Right ventricle myocardium inferior (tissue), 1 donor: ENCODE data around the gene TMEM176B. TPM values are rescaled to one million over a fixed set of nuclear protein-coding genes. Genes with fewer than 3 reads are reported as not detected.

Experiments used
- ATAC-seq: fragments of 200-7000 bp; cut with Tn5 transposase; one replicate; pipeline ENCODE4 v1.9.1; 2020; ENCODE audit warnings: mild to moderate bottlenecking, moderate library complexity
- DNase-seq: peaks from one replicate; pipeline ENCODE4 v3.0.0; 2021; ENCODE audit errors: missing footprints
- intact Hi-C: fragments of 100-400 bp; cut with DNase I; formaldehyde crosslinking; loops from one replicate; pipeline ENCODE4 v1.11.0; 2022
- long read RNA-seq: library from polyadenylated mRNA; unstranded; transcript quantifications from one replicate; pipeline ENCODE4 v2.0.0, GENCODE V29; 2021
- total RNA-seq: library from RNA; stranded (reverse); fragmentation: NEBNext Ultra II Directional; extraction: Animal tissue kit (Norgen Biotek cat#: 25700); gene quantifications from one replicate; pipeline ENCODE4 v1.2.1, GENCODE V29; 2021
- donor health status: DM: no; HTN: yes; CAD: no; lungs with severe emphysema.

TMEM176B gene
- 43.1 TPM for total RNA-seq
- long read RNA-seq, transcript TMEM176B-201 (7 exons, 1,129 nt): major isoform, 19 of 24 reads
- long read RNA-seq, partial matches to known transcripts: 1 of 24 reads
- long read RNA-seq, other reads (novel, unspliced or antisense): 1 of 24 reads

DNA sequence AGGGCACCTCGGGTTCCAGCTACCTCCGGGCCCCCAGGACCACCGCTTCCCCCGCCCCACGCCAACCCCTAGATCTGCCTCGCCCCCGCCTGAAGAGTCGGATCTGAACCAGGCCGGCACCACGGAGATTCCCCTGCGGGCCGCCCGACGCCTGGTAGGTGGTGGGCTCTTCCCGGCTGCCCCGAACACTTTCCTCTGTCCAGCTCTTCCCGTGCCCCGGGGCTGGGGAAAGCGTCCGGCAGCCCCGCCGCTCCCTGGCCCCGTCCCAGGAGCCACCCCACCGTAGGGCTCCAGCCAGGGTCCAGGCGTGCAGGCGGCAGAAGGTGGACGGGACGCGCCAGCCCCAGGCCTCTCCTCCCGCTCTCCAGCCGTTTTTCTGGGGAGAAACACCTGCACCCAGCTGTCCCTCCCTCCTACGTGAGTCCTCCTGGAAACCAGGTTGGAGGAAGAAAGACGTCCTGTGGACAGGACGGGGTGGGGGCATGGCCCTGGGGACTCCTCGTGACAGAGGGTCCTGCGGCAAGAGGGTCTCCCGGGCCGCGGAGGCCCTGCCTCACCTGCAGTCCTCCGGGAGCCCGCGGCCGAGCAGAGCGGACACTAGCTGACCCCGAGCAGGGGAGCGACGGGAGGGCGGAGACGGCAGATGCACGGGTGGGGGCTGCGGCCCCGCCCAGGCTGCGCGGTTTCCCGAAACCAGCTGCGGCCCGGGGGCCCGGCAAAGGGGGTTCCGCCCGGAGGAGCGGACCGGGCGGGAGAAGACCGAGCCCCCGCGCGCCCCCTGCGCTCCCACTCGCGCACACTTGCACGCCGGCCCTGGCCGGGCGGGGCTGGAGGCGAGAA is at the start of gene TMEM176B:
TMEM176B (minus strand) TSS at position 624 of the 840 bp plus-strand sequence. CDS start 3,795 bp downstream, outside the sequence.
- peak; percentile 86 for ATAC-seq
- intact Hi-C loops: no loop called here
- peak; percentile 78 for DNase-seq

DNA sequence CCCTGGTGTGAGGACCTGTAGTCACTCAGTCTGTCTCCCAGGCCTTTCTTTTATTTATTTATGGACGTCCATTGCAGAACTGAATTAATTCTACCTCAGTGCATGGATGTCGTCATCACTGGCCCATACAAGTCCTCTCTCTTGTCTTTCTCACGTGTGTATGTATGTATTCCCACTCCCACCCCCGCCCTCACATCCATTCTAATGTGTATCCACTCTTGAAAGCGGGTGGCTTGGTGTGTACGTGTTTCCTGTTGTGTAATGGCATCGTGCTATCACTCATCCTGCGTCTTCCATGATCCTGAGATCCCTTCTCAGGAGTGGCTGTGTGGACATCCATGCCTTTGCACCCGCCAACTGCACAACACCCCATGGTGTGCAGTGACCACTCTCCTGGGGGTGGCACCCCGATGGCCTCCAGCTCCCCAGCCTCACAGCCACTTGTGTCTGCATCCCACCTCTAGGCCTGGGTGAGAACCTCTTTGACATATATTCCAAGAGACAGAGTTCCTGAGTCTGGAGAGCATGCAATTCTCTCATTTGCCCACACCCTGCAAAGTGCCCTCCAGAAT is 49.1 kb upstream of the TMEM176B start:
- ATAC-seq (no peak), DNase-seq (no peak)
- intact Hi-C loops: no loop called here

DNA sequence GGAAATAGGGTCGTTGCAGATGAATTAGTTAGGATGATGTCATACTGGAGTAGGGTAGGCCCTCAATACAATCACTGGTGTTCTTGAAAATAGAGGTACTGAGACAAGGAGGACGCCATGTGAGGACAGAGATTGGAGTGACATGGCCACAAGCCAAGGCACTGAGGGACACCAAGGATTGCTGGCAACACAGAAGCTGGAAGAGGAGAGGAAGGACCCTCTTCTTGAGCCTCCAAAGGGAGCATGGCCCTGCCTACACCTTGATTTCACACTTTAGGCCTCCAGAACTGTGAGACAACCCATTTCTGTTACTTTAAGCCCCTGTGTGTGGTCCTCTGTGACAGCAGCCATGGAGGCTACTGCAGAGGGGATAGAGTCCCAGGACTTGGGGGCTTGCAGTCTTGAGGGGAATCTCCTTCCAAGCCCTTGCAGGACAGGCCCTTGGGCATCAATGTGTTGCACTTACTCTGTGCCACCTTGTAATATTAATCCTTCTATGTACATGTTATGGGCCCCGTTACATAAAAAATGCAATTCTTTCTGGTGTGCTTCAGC is 48.5 kb upstream of the TMEM176B start:
- no peak for ATAC-seq
- intact Hi-C loops: no loop called here
- no peak for DNase-seq

DNA sequence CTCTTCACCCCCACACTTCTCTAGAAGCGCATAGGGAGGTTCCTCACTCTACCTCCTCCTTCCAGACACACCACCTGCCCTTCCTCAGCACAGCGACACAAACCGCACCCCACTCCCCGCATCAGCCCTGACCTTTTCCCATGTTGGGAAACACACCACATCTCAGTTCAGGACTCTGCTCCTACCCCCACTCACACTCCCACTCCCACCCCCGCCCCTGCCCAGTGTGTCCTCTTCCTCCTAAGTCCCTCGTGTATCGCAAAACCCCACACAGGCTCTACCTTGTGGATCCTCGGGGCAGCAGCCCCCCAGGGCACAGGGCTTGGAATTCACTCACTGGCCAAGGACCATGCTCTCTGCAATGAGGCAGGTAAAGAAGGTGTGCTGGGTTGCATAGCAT is 47.9 kb upstream of the TMEM176B start:
- ATAC-seq (no peak), DNase-seq (no peak)
- intact Hi-C loops: no loop called here

DNA sequence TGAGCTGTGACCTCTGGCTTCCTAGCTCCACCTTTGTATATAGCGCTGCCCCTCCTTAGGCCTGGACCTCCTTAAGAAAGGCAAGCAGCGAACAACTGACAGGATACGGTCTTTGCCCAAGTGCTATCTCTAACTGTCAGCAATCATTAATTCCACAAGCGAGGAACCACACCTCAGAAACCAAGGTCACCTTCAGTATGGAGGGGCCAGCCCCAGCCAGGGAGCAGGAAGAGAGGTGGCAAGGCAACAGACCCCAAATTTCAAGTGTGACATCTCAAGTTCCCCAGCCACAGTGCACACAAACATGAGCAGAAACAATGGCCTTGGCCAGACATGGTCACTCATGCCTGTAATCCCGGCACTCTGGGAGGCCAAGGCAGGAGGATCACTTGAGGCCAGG is 47.4 kb upstream of the TMEM176B start:
- DNase-seq (no peak), ATAC-seq (no peak)
- intact Hi-C loops: no loop called here

DNA sequence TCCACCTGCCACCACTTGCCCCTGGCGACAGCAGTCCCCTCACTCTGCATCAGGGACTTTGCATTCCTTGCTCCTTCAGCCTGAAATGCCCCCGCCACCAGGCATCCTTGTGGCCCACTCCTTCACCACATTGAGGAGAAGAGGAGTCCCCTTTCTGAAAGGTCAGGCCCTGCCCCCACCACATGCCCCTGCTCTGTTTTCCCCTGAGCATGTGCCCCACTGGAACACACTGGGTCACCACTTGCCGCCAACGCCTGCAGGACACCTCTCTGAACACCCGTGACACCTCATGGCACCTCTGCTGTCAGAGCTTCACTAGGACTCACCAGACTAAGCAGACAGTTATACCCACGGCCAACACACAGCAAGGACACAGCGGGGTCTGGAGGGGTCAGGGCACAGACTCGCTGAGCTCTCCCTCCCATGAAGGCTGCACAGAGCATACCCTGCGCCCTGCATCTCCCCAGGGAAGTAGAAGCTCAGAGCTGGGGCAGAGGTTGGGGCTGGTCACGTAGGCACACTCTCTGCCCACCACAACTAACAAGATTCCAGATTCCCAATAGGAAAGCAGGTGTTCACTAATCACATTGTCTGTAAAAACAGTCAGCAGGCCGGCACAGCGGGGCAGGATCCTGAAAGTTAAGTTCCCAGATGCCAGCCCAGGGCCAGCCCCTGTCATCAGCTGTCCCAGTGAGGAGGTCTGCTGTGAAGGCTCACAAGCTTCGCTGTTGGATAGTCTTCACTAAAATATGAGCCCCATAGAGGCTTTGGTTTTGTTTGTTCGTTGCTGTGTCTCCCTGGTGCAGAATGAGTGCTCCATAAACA is 46.3 kb upstream of the TMEM176B start:
- no peak for DNase-seq
- intact Hi-C loops: no loop called here
- no peak for ATAC-seq

DNA sequence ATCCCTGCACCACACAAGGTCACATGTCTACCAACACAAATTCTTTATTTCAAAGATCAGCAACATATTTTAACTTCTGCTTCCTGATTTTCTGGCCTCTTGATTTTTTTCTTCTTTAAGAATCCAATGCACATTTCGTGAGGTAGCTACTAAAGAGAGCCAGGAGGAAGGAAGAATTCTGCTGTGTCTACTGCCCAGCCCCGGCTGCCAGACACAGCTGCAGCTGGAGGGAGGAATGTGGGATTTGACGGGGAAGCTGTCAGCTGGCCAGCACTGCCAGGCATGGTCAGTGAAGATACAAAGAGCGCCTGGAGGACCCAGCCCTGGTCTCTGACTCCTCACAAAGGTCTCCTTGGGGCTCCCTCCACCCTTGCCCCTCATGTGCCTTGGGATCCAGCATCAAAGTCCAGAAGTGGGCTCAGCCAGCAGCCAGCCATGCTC is 45.3 kb upstream of the TMEM176B start:
- ATAC-seq (peak; percentile 91), DNase-seq (peak; percentile 80)
- intact Hi-C loops: no loop called here

DNA sequence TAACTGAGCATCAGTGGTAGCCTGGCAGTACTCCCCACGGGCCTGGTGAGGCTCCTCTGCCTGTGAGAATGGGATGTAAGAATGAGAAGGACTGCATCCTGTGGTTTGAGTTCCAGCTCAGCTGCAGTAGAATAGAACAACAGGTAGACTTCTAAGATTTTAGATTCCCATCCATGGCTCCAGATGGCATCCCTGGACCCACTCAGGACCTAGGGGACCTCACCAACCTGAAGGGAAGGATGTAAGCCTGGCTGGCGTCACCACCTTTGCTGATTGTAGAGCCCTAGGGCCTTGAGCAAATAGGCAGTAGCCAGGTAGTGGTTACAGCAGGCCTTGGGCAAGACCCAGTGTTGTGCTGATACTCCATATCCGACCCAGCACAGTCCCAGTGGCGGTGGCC is 42.6 kb upstream of the TMEM176B start:
- no peak for DNase-seq
- no peak for ATAC-seq
- intact Hi-C loops: no loop called here

DNA sequence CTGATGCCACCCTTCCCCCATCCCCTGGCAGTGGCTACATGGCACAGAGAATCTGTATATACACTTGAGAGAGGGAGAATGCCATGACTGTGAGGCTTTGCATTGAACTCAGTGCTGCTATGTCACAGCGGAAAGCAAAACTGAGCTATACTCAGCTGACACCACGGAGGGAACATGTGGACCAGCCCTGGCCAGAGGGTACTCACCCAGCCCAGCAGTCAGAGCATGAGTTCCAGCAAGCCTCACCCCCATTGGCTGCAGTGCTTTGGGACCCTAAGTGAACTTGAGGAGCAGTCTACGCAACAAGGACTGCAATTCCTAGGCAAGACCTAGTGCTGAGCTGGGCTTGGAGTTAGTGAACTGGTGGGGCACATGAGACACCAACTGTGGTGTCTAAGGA is 41.9 kb upstream of the TMEM176B start:
- DNase-seq (no peak), ATAC-seq (no peak)
- intact Hi-C loops: no loop called here

DNA sequence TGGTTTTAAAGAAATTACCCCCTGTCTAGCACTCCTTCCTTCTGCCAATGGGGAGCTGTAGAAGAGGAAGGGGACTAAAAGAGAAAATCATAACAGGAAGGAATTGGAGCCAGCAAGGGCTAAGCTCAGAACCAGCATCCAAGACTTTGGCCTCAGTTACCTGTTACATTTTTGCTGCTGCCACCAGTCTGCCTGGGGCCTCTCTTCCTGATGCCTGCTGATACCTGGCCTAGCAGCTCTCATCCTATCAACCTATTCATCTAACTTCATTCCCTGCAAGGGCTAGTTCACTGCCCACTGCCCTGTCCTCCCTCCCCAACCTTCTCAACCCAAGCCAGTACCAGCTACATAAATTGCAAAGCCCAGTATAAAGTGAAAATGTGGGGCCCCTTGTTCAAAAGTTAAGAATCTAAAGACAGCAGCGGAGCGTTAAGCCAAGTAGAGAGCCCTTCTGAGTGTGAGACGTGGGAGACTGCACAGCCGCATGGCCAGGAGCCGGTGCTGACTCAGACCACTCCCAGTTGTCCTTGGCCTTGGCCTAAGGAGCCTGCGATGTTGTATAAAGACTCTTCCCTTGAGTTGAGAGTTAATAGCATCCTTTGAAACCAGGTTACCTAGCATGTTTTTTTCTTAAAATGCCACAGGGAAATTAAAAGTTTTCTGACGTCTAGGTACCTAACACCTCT is 38.9 kb upstream of the TMEM176B start:
- ATAC-seq: no peak
- no peak for DNase-seq
- intact Hi-C loops: no loop called here

DNA sequence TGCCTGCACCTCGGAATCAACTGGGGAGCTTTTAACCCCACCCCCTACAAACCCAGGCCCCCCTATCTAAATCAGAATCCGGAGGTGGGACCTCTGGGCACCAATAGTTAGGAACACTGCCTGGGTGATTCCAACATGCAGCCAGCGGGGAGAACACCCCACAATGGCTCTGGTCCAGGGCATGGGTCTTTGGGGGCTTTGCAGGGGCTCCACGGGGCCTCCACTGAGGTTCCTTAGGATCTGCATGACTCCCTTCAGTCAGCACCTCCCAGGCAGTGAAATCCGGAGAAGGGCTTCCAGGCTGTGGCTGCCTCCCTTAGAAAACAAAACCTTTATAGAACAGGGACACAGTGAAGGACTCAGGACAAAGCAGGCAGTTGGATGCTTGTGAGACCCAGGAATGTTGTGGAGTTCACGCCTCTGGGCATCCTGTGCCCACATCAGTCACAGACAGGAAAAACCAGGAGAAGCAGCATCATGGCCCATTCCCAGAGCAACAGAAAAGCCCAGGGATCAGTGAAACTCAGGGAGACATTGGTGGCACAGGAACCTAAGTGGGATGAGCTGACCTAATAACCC is 35.6 kb upstream of the TMEM176B start:
- DNase-seq (no peak), ATAC-seq (no peak)
- intact Hi-C loops: no loop called here

DNA sequence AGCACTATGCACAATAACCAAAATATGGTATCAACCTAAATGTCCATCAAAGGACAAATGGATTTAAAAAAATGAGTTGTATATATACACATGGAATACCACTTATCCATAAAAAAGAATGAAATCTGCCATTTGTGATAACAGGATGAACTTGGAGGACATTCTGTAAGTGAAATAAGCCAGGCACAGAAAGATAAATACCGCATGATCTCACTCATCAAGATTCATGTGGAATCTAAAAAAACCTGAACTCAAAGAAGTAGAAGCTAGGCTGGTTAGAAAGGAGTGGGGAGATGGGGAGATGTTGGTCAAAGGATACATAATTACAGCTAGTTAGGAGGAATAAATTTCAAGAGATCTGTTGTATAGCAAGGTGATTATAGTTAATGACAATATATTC is 34.9 kb upstream of the TMEM176B start:
- intact Hi-C loops: no loop called here
- ATAC-seq: no peak
- DNase-seq: no peak

DNA sequence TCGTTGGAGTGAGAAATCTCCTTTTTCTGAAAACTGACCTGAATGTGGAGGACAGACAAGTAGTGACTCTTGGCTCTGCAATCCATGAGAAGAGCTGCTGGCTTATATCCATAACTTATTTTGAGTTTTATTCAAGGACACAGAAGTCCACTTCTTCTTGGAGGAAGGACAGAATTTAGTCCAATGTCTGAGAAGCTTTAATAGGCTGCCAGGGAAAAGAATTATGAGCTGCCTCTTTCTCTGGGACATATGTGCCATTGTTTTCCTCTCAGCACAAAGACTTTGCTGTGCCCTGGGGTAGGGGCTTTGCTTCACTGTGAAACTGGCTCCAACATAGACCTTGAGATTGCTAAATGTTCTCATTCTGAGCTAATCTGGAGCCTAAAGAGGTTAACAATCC is 31.7 kb upstream of the TMEM176B start:
- ATAC-seq: no peak

DNA sequence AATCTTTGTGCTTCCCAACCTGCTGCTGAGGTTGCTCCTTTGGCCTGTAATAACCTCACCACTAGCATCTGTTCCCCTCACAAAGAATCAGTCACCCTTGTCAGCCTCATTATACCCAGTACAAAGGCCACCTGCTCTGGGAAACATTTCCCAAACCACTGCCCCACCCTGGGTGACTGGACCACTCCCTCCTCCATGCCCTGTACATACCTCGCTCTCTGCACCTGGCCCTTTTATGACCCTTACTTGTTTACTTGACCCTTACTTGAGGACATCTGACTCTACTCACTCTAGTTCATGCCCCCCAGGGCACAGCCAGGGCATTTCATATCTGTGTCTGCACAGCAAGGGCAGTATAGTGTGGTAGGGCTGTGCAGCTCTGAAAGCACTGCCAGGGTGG is 30.8 kb upstream of the TMEM176B start:
- intact Hi-C loops: no loop called here
- no peak for ATAC-seq

More for the DNA sequence above, 31.7 kb upstream of the TMEM176B start:
- DNase-seq: no peak
- intact Hi-C loops: no loop called here

DNA sequence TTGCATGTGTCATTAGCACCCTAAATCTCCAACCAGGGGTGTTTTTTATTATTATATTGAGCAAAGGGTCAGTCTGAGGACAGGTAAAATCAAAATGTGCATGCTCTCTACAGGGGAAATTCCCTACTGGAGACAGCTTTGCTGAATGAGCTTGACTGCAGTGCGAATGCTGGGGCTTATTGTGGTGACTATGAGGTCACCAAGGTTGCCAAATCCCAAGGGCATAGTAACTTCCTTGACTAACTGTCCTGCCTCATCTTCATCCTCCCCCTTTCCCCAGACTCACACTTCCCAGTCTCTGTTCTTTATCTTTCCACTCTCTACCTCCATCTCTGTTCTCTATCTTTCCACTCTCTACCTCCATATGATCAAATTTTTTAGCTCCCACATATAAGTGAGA is 29.3 kb upstream of the TMEM176B start:
- intact Hi-C loops: loop anchor here (10.0 kb wide), 1 partner anchor 145 kb away; the partner anchor contains the start of gene KCNH2
- no peak for DNase-seq
- ATAC-seq: no peak

More for the DNA sequence above, 30.8 kb upstream of the TMEM176B start:
- no peak for DNase-seq

DNA sequence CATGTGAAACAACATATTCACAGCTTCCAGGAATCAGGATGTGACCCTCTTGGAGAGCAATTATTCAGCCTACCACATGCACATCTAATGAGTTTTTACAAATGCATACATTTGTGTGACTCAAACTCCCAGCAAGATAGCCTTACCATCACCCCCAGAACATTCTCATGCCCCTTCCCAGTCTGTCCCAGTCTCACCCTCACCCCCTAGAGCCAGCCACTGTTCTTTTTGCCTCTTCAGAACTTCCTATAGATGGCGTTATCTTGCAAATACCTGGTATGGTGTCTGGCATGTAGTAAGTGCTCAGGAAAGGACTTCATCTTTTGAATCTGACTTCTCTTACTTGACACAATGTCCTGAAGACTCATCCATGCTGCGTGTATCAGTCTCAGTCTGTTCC is 28.2 kb upstream of the TMEM176B start:
- DNase-seq: no peak
- intact Hi-C loops: loop anchor here (10.0 kb wide), 1 partner anchor 146 kb away; the partner anchor contains the start of gene KCNH2
- no peak for ATAC-seq

DNA sequence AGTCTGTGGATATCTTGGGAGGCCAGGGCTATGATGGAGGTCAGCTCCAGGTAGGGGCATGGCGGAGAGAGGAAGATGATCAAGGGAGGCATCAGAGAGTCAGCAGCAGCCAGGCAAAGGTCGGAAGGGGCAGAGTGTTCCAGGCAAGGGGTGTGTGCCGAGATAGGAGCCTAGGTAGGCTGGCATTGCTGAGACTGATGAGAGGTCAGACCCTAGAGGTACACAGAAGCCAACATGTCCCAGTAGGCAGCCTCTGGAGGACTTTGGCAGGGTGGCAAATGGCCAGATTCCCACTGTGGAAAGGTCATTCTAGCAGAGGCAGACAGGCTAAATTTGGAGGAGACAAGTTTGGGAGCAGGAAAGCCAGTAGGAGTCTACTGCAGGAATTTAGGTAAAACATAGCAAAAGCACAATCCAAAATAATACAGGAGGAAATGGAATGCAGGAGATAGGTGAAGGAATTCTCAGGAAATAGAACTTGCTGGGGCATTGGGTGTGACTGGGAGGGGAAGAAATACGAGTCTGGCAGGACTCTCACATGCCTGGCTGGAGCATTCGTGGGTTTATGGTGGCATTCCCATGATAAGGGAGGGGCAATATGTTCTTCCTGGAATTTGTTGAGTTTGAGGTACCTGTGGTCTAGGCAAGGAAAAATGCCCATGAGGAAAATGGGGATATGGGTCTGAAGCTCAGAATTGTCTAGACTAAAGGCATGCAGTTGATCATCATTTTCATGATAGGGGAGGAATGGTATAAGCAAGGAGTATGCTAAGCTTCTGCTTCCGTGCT is 26.1 kb upstream of the TMEM176B start:
- intact Hi-C loops: loop anchor here (10.0 kb wide), 1 partner anchor 149 kb away; the partner anchor contains the start of gene KCNH2
- peak; percentile 83 for ATAC-seq
- no peak for DNase-seq
